NCI-H524 treated with DMSO at 0.1 percent for 48 hours (cell line): Measurements from ENCODE around the gene CMTM2.
"Not testable (repeated sequence)": the region's sequence is repeated elsewhere in the genome, so short reads cannot be mapped to it uniquely, and the experiment has no call there.

Source experiments
- DNase-seq: peaks from one replicate; lab custom pipeline; 2025; lab: John Stamatoyannopoulos, UW

CMTM2 gene

DNA sequence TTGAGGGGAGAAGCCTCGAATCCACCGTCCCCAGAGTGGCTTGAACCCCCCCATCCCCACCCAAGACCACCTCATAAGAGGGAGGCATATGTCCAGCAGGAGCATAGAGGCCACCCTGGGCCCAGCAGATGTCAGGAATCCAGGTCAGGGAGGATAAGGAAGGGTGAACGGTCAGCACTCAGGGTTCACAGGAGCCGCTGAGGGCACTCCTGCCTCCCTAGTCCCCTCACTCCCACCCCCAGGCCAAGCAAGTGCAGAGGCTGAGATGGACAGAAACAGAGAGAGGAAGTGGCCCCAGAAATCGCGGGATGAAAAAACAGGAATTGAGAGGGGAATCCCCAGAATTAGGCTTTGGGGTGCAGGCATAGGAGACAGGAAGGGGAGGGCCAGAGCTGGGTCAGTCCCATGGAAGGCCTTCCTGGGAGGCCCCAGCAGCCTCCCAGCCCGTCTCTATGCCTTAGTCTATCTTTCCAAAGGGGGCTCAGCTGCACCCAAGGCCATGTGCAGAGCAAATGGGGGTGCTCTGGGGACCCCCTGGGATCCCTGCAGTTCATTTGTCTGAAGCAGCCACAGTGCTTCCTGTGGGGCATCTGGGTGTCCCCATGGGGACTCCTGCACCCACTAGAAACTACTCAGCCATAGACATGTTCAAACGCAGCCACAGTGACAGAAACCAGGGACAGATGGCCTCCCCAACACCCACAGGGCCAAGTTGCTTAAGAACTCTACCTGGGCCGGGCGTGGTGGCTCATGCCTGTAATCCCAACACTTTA is 26.9 kb downstream of the CMTM2 start:
- DNase-seq: no peak

DNA sequence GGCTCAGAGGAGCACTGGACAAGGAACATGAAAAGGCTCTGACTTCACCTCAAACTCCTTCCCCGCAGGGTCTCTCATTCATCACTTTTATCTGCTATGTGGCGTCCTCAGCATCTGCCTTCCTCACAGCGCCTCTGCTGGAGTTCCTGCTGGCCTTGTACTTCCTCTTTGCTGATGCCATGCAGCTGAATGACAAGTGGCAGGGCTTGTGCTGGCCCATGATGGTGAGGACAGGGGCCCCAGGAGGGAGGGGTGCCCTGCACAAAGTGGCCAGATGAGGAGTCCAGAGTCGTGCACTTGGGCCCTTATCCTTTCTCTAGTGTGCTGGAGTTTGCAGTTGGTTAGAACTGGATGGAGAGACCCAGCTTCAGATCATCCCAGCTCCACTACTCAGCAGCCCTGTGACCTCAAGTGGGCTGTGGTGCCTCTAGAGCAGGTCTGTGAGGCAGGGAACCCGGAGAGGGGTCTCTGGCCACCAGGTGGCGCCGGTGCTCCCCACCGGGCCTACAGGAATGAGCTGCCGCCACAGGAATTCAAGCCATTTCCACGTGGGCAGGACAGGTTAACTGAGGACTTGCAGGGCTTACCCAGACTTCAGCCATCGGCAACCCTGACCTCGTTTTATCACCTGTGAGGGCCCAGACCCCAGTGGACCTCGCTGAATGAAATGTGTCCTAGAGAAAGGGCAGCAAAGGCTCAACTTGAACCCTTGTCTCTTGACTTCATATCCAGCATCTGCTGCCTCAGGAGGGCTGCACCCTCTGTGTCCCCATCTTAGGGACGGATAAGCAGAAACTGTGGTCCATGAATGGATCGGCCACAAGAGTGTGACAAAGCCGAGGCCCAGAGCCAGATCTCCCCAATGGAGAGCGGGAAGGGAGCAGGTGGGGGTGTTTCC is 29.2 kb downstream of the CMTM2 start:
- DNase-seq: no peak

DNA sequence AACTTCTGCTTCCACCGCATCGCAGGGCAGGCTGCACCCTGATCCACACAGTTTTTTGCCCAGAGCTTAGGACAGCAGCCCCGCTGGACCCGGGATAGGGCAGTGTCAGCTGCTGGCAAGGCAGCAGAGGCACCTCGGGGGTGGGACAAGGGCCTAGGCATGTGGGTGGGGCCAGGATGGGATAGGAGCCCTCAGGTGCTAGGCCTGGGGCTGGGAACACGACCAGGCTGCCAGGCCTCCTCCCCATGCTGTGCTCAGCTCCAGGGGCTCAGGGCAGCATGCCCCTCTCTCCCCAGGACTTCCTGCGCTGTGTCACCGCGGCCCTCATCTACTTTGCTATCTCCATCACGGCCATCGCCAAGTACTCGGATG is 29.9 kb downstream of the CMTM2 start:
- DNase-seq: no peak

DNA sequence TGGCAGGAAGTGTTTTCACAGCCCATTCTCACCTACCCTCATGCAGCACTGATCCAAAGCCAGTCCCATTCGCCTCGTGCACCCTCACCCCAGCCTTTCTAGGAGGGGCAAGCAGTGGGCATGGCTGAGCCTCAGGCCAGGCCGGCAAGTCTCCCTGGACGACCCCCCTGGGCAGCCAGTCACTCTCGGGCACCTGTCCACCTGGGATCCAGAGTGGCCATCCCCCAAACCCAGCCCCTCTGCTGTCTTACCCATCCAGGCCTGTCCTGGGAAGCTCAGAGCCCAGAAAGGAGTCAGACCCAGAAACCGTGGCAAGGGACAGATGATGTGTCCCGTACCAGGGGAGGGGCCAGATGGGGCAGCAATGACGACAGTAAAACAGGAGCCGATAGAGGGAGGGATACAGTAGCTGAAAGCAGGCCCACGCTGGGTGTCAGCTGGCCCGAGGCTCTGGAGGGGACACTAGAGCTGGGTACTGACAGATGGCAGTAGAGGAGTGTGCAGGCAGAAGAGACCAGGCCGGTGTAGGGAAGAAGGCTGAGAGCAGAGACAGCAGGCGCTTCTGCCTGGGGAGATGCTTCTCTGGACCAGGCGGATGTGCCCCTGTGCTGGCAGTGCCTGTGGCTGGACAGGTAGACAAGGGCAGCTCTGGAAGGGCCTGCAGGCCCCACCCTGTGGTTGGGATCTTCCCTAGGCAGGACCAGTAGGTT is 31.0 kb downstream of the CMTM2 start:
- DNase-seq: peak; percentile 95

DNA sequence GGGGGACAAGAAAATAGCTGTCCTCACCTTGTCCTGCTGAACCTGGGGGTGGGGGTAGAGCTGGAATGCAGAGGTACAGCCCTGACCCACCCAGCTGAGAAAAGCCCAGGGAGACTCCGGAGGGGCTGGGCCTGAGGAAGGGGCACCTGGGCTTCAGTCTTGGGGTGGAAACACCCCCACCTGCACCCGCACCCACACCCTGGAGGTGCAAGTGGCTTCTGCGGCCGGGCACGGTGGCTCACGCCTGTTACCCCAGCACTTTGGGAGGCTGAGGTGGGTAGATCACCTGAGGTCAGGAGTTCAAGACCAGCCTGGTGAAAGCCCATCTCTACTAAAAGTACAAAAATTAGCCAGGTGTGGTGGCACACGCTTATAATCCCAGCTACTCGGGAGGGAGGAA is 32.6 kb downstream of the CMTM2 start:
- not testable (repeated sequence) for DNase-seq

DNA sequence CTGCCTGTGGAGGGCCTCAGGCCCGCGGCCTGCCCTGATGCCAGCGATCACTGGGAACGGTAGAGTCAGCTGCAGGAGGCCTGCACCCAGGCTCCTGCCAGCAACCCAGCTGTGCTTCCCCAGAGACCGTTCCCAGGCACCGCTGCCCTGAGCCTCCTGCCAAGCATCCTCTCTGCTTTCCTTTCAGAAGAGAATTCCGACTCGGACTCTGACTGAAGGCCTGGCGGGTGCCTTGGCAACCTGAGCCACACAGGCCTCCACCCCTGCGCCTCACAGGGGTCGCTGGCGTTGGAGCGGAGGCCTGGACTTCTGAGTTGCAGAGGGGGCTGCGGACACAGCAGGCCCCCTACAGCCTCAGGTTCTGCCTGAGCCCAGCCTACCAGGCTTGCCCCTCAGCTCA is 33.2 kb downstream of the CMTM2 start:
- no peak for DNase-seq

DNA sequence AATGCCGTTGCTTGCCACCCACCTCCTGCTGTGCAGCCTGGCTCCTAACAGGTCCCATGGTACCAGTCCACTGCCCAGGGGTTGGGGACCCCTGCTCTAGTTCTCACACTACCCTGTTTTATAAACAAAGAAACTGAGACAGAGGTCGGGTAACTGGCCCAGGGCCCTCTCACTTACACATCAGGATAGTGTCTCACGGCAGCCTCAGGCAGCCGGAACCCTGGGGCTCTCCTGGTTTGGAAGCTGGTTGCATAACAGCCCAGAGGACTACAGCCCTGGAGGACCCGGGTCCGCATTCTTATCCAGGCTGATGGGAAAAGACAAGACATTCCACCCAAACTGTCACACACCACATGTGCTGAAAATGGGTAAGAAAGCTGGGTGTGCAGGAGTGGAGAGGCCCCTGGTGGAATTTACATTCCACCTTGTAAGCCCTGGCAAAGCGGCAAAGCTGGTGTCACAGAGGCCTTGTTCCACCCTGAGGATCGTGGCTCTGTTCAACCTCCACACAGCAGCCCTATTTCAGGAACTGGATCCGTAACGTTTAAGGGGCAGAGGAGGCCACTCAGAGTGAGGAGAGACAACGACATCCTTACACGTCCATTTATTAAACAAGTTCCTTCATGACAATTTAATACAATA is 35.0 kb downstream of the CMTM2 start:
- DNase-seq: no peak

DNA sequence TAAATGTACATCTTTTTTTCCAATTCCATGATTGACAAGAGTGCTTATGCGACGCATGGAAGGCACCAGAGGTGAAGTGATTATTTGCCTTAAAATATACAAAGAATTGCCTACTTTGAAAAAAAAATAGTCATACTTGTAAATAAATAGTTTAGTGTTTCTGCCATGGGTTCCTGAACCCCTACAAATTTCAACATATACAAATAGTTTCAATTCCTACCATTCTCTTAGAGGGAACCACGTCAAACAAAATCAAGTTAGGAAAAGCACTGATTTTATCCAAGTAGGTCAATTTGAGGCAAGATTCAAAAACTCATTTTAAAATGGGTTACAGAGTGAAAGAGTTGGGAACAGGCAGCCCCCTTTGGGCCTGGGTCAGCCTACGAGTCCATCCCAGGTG is 36.9 kb downstream of the CMTM2 start:
- no peak for DNase-seq

DNA sequence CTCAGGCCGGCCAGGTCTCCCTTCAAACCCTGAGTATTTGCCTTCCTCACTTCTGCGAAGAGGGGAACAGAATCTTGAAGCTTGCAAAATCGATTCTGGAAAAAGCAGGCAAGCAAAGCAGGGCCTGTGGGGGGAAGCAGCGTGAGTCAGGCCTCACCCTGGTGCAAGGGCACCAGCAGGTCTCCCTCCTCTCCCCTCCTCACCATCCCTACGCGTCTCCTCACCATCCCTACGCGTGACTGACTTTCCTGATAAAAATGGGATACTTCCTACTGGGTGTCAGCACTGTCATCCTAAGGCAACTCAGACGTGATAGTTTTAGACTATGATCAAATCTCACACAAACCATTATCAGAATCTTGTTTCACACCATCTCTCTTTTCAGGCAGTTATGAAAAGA is 37.3 kb downstream of the CMTM2 start:
- no peak for DNase-seq

DNA sequence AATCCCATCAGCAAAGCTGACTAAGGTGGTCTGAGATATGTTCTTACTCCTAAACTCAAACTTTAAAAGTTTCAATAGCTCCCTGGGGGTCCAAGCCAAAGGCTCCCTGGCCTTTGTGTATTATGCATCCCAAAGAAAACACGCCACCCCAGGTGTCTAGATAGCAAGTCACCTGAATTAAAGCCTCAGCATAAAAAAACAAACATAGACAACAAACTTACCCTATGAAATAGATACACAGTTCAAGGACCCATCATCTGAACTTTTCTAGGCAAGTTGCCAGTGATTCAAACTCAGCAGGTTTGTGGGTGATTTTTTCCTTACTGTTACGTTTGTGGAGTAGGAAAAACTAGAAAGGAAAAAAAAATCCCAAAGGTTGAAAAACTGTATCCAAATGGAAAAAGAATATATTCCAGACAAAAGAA is 37.8 kb downstream of the CMTM2 start:
- DNase-seq: no peak

DNA sequence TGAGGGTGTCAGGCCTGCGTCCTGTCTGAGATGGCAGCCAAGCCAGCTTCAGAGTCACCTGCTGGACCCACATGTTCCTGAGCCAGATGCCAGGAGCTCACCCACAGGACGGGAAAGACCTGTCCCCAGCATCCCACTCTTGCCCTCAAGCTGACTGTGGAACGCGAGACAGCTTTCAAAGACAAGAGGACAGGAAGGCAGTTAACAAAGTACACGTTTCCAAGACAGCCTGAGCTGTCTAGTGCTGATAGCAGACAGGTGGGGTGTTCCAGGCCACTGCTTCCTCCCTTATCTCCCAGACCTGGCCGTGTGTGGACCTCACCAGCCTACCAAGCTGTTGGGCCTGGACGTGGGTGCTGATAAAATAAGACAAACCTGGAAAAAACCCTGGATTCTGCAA is 38.5 kb downstream of the CMTM2 start:
- no peak for DNase-seq

DNA sequence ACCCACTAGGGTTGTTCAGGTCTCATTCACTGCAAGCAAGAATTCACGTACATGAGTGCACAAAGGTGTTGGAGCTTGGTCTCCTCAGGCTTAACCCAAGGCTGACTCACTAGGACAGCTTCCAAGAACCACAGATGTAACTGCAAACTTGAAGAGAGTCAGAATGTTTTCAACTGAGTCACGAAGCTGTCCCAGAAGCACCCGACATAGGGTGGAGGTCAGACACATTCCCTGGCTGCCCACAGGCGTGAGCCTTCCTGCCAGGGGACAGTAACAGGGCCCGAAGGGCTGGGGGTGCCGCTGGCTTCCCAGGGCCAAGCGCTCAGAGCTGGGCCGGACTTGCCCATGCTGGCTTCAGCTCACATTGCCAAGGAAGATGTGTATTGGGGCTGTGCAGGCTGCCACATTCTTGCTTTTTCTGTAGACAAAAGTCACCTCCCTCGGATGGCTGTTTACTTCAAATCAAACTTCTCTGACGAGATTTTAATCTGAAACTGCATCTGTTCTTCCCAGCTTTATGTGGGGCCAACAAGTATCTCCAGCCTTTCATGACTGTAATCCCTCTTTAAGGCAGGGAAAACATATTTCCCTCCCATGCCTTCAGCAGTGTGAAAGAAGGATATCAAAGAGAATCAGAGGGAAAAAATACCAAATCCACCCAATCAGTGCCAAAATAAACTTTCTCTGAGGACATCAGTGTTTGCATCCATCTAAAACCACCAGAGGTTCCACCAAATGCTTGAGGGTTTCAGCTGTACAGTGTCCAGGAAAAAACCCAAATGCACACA is 39.5 kb downstream of the CMTM2 start:
- no peak for DNase-seq

DNA sequence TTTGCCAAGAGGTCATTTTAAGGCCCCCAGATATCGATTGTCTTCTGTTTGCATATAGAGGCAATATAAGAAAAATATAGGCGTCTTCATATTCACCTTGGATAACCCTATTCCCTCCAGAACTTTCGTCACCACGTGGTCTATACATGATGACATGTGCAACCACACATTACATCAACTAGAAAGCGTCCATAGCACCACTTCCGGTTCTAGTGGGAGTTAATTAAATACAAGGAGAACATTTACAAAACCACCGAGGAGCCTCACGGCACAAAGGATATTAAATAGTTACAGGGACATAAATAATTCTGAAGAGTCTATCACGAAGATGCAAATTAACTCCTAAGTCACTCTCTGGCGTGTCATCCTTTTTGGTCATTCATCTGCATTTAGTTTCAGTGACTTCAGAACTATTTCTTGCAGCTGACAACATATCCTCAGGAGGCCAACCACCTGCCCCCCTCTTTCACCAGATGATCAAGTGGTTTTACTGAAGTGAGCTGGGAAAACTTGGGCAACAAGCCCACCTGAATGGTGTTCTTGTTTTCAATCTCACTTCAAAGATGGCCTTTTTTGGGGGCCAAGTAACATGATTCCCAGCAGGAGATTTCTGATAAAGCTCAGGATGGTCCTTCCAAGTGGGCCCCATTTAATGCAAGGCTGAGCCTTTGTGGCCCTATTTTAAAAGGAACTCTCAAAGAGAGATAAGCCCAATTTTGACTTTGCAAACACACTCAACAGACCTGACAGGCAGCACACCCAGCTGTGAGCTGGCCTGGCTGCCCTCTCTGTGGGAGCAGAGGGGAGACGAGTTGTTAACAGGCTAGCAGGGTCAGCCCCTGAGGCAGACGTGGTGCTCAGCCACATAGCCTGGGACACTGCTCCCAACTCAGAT is 40.5 kb downstream of the CMTM2 start:
- no peak for DNase-seq

DNA sequence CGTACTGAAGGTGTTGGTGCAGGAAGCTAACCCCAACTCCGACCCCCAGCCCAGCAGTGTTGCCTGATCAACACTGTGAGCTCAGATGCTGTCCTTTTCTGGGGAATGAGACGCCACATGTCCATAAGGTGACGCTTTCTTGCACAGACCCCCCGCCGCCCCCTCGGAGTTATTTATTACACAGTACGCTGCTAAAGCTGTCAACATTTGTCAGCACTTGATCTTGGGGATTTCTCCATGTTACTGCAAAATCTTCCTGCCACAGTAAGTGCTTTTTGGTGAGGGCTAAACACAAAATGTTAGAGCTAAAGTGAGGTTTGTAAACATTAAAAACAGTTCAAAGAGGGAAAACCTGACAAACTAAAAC is 41.1 kb downstream of the CMTM2 start:
- no peak for DNase-seq

DNA sequence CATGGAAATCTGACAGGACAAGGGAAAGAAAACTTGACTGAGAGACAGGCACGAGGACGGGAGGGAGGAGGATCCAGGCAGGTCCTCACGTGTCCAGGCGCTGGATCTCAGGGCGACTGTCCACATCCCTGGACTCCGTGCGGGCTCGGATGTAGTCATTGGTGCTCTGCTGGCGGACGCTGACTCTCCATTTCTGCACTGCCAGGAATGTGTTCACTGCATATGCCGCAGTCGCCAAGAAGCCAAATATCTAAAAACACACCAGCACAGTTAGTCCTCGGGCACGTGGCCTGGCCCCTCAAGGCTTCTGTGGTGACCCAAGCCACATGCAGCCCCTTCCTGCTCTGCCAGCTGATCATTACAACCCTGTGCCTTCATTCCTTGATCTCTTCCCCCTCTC is 42.7 kb downstream of the CMTM2 start:
- no peak for DNase-seq

DNA sequence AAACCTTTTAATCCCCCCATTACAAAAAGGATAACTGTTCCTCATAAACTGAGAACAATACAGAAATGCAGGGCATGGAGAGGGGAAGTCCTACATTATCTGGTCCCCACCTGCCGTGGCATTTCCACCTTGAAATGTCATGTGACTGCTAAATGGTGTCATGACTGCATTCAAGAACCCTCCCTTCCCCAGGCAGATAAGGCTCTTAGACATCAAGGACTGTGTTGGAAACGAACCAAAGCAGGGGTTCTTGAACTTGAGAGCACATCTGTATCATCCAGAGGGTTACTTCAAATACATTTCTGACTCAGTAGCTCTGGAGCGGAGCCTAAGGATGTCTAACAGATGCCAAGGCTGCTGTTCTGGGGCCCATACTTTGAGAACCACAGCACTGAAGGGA is 43.6 kb downstream of the CMTM2 start:
- DNase-seq: no peak

DNA sequence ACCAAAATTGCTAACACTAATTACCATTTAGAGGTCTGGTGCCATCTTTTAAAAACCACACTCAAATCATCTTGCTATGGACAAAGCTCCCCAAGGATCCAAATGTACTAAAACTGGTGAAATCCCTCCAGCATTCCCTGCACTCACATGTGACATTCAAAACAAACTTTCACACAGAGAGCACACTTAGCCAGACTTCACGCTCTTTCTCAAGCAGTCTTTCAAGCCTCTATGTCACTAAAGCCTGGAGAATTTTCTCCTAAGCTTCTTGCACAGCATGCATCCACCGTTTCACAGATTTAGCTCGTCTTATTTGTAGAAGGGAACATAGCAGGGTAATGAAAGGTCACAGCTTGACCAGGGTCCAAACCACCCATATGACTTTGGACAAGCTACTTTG is 44.5 kb downstream of the CMTM2 start:
- no peak for DNase-seq

DNA sequence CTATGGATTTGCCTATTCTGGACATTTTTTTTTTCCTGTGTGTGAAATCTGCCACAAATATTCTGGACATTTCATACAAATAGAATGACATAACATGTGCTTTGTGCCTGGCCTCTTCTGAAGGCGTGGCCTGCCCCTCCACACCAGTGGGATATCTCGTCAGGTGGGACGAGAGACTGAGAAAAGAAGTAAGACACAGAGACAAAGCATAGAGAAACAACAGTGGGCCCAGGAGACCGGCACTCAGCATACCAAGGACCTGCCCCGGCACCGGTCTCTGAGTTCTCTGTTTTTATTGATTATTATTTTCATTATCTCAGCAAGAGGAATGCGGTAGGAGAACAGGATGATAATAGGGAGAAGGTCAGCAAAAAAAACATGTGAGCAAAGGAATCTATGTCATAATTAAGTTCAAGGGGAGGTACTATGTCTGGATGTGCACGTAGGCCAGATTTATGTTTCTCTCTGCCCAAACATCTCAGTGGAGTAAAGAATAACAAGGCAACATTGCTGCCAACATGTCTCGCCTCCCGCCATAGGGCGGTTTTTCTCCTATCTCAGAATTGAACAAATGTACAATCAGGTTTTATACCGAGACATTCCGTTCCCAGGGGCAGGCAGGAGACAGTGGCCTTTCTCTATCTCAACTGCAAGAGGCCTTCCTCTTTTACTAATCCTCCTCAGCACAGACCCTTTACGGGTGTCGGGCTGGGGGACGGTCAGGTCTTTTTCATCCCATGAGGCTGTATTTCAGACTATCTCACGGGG is 48.5 kb downstream of the CMTM2 start:
- DNase-seq: not testable (repeated sequence)

DNA sequence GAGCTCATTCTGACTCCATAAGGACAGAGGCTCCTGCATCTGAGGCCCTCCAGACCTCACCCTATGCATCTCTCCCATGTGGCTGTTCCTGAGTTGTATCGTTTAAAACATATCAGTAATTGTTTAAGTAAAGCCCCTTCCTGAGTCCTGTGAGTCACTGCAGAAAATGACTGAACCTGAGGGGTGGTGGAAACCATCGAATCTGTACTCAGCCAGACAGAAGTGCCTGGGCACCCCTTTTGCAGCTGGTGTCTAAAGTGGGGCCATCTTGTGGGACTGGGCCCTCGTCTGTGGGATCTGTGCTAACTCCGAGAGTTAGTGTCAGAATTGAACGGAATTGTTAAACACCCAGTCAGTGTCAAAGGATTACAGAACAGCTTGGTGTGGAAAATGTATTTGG is 50.6 kb downstream of the CMTM2 start:
- DNase-seq: no peak
